CD4-positive, alpha-beta T cell treated with Interleukin-21 for 1 hour (primary cell): ENCODE measurements around the gene QPCT.
A peak's percentile ranks its signal among the peaks of the same experiment; 100 is the strongest.
"Not testable (repeated sequence)": the region's sequence is repeated elsewhere in the genome, so short reads cannot be mapped to it uniquely, and the experiment has no call there.

Experiments
- DNase-seq: peaks from one replicate; pipeline ENCODE4 v3.0.0-alpha.2; 2020

QPCT gene

GRCh38 chr2:37394796-37395555 lies 50.5 kb downstream of the QPCT start:
- DNase-seq = no peak

GRCh38 chr2:37396890-37397565 lies 52.6 kb downstream of the QPCT start:
- DNase-seq = no peak

DNA sequence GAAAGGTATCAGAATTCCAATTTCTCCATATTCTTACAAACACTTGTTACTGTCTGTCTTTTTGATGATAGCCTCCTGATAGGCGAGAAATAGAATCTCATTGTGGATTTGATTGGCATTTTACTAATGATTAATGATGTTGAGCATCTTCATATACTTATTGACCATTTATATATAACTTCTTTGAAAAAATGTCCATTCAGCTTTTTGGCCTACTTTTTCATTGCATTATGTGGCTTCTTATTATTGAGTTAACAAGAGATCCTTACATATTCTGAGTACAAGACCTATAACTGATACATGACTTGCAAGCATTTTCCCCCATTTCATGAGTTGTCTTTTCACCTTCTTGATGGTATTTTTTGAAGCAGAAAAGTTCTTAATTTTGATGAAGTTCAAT lies 54.6 kb downstream of the QPCT start:
- no peak for DNase-seq

DNA sequence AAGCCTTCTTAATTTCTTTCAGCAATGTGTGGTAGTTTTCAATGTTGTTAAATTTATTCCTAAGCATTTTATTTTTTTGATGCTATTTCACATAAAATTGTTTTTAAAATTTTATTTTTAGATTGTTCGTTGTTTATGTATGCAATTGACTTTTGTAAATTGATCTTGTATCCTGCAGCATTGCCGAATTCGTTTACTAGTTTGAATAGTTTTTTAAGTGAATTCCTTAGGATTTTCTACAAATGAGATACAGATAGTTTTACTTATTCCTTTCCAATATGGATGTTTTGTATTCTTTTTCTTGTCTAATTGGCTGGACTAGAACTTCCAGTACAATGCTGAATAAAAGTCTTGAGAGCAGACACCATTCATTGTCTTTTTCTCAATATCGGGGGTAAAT lies 55.6 kb downstream of the QPCT start:
- no peak for DNase-seq

DNA sequence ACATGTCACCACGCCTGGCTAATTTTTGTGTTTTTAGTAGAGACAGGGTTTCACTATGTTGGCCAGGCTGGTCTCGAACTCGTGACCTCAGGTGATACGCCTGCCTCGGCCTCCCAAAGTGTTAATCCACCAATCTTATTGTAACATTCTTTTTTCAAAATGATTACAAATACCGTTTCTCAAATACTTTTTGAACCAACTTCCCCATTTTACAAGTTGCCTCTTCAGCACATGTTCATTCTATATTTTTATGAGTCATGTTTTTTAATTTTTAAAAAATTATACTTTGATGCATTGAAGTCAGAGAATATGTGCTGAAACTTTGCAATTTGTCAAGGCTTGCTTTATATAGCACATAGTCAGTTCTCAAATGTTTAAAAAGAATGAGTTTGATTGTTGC lies 58.2 kb downstream of the QPCT start:
- no peak for DNase-seq

- DNase-seq = no peak
Observed at GRCh38 chr2:37405781-37406180, 61.4 kb downstream of the QPCT start.

DNA sequence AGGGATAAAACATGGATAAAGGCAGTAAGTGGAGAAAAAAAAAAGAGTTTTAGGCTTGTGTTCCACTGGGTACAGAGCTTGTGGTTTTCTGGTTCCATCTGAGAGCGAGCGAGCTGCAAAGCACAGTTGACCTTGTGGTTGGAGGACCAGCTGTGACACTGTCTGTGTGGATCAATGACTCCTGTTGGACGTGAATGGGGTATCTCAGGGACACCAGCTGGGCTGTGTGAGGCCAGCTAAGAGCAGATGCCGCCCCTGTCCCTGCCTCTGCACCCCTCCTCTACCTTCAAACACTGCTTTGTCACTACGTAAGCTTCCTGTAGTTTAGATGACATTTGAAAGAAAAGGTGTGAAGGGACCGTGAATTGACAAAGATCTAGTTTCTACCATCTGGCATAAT lies 67.8 kb downstream of the QPCT start:
- DNase-seq = no peak

- not testable (repeated sequence) for DNase-seq
Observed at GRCh38 chr2:37413911-37414469, 69.6 kb downstream of the QPCT start.

- DNase-seq = peak; percentile 67
Observed at GRCh38 chr2:37414470-37414949, 70.1 kb downstream of the QPCT start.

GRCh38 chr2:37415128-37415820 lies 70.8 kb downstream of the QPCT start:
- no peak for DNase-seq

- no peak for DNase-seq
Observed at GRCh38 chr2:37417321-37417720, 72.9 kb downstream of the QPCT start.

GRCh38 chr2:37418956-37419355 lies 74.5 kb downstream of the QPCT start:
- DNase-seq = no peak

DNA sequence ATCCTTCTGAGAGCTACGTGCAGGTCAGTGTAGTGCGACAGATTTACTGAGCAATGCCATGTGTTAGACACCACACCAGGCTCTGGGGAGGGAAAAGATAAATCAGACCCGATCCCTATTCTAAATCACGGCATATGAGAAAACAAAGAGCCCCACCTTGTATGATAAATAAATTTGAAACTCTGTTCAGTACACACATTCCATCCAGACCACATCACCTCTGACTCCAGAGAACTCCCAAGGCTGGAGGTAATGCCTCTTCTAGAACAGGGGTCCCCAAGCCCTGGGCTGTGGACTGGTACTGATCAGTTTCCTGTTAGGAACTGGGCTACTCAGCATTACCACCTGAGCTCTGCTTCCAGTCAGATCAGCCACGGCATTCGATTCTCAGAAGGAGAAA lies 77.3 kb downstream of the QPCT start:
- no peak for DNase-seq

GRCh38 chr2:37422816-37423215 lies 78.4 kb downstream of the QPCT start:
- DNase-seq = no peak
